Measurements from ENCODE around the gene TMED6. TPM values are rescaled to one million over a fixed set of nuclear protein-coding genes. Genes with fewer than 3 reads are reported as not detected.

Gene TMED6
- total and polyA plus RNA-seq, 2 of the 8 experiments (the other 6 are each of a cell fraction or from before 2014, with no cell fraction given), result not detected

GRCh38 chr16:69326172-69326873, 25.3 kb downstream of the TMED6 start:
- WGBS, 2 experiments (ENCODE audit: extremely low coverage in 1 of 2, insufficient coverage in 1 of 2, insufficient read length in 1 of 2, insufficient replicate concordance in 2 of 2, low coverage in 1 of 2, low lambda C conversion rate in 2 of 2, missing lambda C conversion rate in 1 of 2), result 90% methylated on average over 7 of the region's 7 CpGs; no CpG with 5 or more reads in 1 of the 2 experiments
- H3K4me1 ChIP-seq (replicated peaks in 1 of 4; ENCODE audit: control insufficient read depth in 3 of 4, insufficient read depth in 4 of 4, low read length in 3 of 4), result peaks cover 6 to 17% (median 10%) of the 10 kb centered on the region in 4 experiments
- H3K4me3 ChIP-seq (ENCODE audit: extremely low read depth in 1 of 4, insufficient read depth in 2 of 4, low read depth in 3 of 4, low read length in 4 of 4), result no peak overlapping the region
- peak overlapping the region in 1 of 2 experiments; percentile 24; a peak in 2 of 4 replicates for H3K4me2 ChIP-seq (ENCODE audit: insufficient read depth in 1 of 2, low read depth in 2 of 2, low read length in 2 of 2)
- no peak overlapping the region for H2BK120ac ChIP-seq (replicated peaks; ENCODE audit: low read depth, low read length)
- H4K5ac ChIP-seq (ENCODE audit: insufficient read length, low read depth, low read length), result no peak overlapping the region
- H2AK5ac ChIP-seq (ENCODE audit: low read depth, low read length), result no peak overlapping the region
- no peaks in the 10 kb centered on the region for H3K9me3 ChIP-seq (ENCODE audit: insufficient read depth in 2 of 2, low read depth in 1 of 2, low read length in 1 of 2)
- CTCF ChIA-PET (ENCODE audit: partially characterized antibody), result interaction anchor here (0.5 to 1.4 kb wide), 5 partner anchors 8 to 158 kb away, joined by 3 to 4 read pairs (median 3); no protein-coding TSS in a partner anchor
- POLR2A ChIA-PET (ENCODE audit: partially characterized antibody), result interaction anchor here (0.6 to 29.8 kb wide), 7 partner anchors 6 to 176 kb away, joined by 3 to 497 read pairs (median 3); partner anchors contain the start of genes COG8, NIP7, PDF and TMED6
- H2BK15ac ChIP-seq (ENCODE audit: low read length), result no peak overlapping the region
- peaks cover 14 to 42% of the 10 kb centered on the region in 2 experiments for H4K20me1 ChIP-seq (replicated peaks in 1 of 2; ENCODE audit: control insufficient read depth in 1 of 2, insufficient read depth in 2 of 2, low read length in 2 of 2)
- no peak overlapping the region for H2BK5ac ChIP-seq (ENCODE audit: low read depth, low read length)
- no peak overlapping the region for H4K8ac ChIP-seq (ENCODE audit: extremely low read depth, insufficient read depth, low read length)
- H3K4ac ChIP-seq (replicated peaks; ENCODE audit: insufficient read length, low read depth, low read length), result no peak overlapping the region
- no peak overlapping the region for H4K91ac ChIP-seq (replicated peaks; ENCODE audit: insufficient read length, low read length)
- DNase-seq (ENCODE audit: low read depth in 1 of 2, low spot score in 2 of 2), result no peak
- no peak overlapping the region for H3K14ac ChIP-seq (ENCODE audit: insufficient read length)
- no peak overlapping the region for H3K23ac ChIP-seq (ENCODE audit: insufficient read length)
- peaks cover 11% of the 10 kb centered on the region; the same call in 1 of the 2 replicates for H3K23me2 ChIP-seq (ENCODE audit: low read depth, low read length)
- no peaks in the 10 kb centered on the region for H3K27me3 ChIP-seq (replicated peaks in 1 of 4; ENCODE audit: control insufficient read depth in 3 of 4, extremely low read depth in 1 of 4, insufficient read depth in 3 of 4, low read length in 3 of 4)
- H3K9ac ChIP-seq (replicated peaks in 1 of 4; ENCODE audit: extremely low read depth in 1 of 4, low read depth in 3 of 4, low read length in 3 of 4), result no peak overlapping the region; a peak in 1 of 7 replicates
- H3K56ac ChIP-seq (replicated peaks; ENCODE audit: insufficient read length, low read depth, low read length), result no peak overlapping the region
- H2AFZ ChIP-seq (ENCODE audit: low read length), result no peak overlapping the region
- no peak overlapping the region for H3K27ac ChIP-seq (ENCODE audit: low read depth, low read length)
- no peak overlapping the region for H2BK12ac ChIP-seq (ENCODE audit: low read depth, low read length)
- no peak overlapping the region for H3K18ac ChIP-seq (ENCODE audit: extremely low read depth, low read length)
- TF ChIP-seq RXRA (IDR thresholded peaks at IDR 0.05; ENCODE audit: insufficient read depth, low read depth, low read length) (no peak), POLR2A (IDR thresholded peaks at IDR 0.05; ENCODE audit: control extremely low read depth in 1 of 2, low read depth in 2 of 2, low read length in 2 of 2) (peak in 1 of 2 experiments; percentile 45; a peak in 1 of 3 replicates), RNF2 (IDR thresholded peaks at IDR 0.05; ENCODE audit: borderline replicate concordance, low read depth, low read length, missing control alignments, poor library complexity, severe bottlenecking) (no peak)
- H3K79me1 ChIP-seq (ENCODE audit: low read depth, low read length), result peaks cover 21% of the 10 kb centered on the region
- peaks cover 9 to 67% of the 10 kb centered on the region in 2 experiments for H3K79me2 ChIP-seq (ENCODE audit: control insufficient read depth in 1 of 2, insufficient read depth in 2 of 2, low read length in 2 of 2)
- FAIRE-seq, result no peak
- H3K36me3 ChIP-seq (ENCODE audit: control insufficient read depth in 2 of 4, insufficient read depth in 4 of 4, low read length in 3 of 4), result peaks cover 11 to 73% (median 31%) of the 10 kb centered on the region in 4 experiments
- no peak overlapping the region for H2BK20ac ChIP-seq (ENCODE audit: low read length)
